ENCODE data around the gene AP2S1.
A peak's percentile ranks its signal among the peaks of the same experiment; 100 is the strongest.
"Not testable (repeated sequence)": the region's sequence is repeated elsewhere in the genome, so short reads cannot be mapped to it uniquely, and the experiment has no call there.

AP2S1 gene

DNA sequence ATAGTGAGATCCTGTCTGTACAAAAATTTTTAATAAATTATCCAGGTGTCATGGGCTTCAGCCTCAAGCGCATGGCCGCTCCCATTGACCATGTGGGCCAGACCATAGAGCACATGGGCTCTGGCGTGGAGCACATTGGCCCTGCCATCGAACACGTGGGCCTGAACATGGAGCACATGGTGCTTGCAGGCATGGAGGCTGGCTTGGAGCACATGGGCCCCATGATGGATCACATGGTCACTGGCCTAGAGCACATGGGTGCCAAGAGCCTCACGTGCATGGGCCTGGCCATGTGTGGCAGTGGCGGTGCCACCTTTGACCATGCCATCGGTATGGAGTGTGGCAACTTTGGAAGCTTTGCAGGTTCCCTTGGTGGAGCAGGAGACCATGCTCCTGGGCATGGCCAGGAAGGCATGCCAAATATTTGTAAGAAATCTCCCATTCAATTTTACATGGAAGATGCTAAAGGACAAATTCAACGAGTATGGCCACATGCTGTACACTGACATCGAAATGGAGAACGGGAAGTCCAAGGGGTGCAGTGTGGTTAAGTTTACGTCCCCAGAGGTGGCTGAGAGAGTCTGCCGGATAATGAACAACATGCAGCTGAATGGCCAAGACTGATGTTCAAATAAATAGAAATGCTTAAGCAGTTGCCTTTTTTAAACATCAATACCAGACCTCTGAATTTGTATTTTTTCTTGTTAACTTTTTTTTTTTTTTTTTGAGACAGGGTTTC is 40.9 kb downstream of the AP2S1 start:
- no peak for DNase-seq

DNA sequence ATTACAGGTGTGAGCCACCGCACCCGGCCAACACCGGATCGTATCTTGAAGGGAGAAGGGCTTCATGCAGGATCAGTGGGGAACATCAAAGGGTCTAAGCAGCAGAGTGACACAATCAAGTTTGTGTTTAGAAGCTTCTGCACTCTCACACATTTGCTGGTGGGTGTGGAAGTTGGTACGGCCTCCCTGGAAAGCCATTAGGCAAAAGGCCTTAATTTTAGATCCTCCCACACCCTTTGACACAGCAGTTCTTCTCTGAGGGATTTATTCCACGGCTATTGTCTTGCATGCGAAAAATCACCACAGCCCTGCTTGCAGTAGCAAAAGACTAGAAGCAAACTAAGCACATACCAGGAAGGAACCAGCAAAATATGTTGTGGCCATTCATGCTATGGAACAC is 44.0 kb downstream of the AP2S1 start:
- no peak for DNase-seq

DNA sequence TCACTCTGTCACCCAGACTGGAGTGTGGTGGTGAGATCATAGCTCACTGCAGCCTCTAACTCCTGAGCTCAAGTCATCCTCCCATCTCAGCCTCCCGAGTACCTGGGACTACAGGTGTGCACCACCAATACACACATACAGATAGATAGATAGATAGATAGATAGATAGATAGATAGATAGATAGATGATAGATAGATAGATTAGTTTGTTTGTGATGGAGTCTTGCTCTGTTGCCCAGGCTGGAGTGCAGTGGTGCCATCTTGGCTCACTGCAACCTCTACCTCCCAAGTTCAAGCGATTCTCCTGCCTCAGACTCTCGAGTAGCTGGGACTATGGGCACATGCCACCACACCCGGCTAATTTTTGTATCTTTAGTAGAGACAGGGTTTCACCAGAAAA is 46.2 kb downstream of the AP2S1 start:
- not testable (repeated sequence) for DNase-seq

DNA sequence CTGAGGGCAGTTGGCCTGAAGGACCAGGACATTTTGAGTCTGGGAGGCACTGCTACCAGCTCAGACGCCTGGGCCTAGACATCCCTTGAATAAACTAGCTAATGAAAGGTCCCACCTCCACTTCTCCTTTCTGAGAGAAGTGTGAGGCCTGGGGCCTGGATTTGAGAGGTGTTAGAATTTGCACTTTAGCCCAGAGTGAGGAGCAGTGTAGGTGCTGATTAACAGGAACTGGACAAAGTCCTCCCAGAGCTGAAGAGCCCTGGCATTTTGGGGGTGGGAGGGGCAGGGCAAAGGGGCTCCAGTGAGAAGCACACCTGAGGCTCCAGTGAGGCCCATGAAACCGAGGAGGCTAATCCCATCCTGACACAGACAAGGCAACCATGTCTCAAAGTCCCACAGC is 47.1 kb downstream of the AP2S1 start:
- no peak for DNase-seq

DNA sequence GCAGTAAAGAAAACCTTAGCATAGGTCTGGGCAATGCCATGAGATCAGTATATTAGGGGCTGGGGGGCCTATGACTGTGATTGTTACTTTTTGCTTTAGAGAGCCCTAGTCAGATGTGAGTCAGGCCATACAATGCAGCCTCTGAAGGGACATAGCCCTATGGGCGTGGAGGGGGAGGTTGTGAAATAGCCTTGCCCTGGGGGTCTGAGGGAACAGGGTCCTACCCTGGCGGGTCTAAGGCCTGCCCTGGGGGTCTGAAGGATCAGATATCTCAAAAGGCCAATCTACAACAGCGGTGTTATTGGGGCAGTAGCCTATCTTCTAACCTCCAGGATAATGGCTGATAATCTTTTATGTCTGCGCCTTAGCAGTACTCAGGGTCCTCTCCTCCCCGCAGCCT is 48.5 kb downstream of the AP2S1 start:
- DNase-seq: no peak

DNA sequence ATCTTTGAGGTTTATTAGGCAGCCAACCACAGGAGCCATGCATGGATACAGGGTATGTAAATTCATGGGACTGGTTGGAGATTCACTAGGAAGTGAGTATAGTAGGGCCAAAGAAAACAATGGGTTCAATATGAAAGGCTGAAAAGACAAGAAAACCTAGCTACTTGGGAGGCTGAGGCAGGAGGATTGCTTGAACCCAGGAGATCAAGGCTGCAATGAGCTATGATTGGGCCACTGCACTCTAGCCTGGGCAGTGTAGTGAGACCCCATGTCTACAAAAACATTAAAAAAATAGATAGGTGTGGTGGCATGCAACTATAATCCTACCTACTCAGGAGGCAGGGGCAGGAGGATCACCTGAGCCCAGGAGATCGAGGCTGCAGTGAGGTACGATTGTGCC is 51.9 kb downstream of the AP2S1 start:
- no peak for DNase-seq

DNA sequence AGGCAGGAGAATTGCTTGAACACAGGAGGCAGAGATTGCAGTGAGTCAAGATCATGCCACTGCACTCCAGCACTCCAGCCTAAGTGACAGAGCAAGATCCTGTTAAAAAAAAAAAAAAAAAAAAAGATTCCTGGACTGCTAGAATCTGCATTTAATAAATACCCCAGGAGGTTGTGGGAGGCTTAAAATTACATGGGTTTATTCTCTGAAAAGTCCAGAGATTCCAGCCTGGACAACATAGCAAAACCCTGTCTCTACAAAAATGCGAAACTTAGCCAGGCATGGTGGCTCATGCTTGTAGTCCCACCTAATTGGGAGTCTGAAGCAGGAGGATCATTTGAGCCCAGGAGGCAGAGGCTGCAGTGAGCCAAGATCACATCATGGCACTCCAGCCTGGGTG is 52.8 kb downstream of the AP2S1 start:
- DNase-seq: no peak

DNA sequence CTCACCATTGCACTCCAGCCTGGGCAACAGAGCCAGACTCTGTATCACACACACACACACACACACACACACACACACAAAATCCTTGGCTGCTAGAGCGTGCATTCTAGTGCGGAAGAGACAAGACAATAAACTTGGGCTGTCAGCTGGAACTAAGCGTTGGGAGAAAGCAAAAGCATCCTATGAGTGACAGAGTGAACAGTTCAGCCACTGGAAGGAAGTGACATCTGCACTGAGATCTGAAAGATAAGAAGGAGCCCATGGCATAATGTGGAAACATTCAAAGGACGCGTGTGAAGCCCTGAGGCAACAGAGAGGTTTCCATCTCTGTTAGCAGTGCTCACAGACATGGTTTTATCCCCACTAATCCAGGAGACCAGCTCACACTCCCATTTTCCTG is 58.7 kb downstream of the AP2S1 start:
- no peak for DNase-seq

DNA sequence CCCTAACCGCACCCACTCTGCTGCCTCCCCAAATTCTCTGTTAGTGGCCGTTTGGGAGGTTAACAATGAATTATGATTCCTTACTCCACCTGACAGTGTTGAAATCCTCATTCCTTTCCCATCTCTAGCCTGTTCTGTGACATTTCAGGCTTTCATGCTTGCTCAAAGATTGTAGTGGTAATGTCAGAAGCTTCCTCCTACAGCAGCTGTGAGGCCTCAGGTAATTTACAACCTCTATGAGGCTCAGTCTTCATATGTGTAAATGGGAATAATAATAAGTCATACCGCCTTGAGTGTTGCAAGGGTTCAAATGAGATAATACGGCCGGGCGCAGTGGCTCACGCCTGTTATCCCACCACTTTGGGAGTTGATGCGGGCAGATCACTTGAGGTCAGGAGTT is 61.3 kb downstream of the AP2S1 start:
- DNase-seq: no peak

DNA sequence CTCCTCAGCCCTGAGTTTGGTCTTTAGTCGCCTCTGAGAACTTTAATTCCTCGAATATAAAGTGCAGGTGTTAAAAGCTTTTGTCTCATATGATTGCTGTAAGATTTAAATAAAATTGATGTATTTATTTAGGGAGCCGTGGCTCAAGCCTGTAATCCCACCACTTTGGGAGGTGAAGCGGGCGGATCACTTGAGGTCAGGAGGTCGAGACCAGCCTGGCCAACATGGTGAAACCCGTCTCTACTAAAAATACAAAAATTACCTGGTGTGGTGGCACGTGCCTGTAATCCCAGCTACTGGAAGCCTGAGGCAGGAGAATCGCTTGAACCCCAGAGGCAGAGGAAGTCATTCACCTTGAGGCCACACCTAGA is 61.7 kb downstream of the AP2S1 start:
- no peak for DNase-seq

DNA sequence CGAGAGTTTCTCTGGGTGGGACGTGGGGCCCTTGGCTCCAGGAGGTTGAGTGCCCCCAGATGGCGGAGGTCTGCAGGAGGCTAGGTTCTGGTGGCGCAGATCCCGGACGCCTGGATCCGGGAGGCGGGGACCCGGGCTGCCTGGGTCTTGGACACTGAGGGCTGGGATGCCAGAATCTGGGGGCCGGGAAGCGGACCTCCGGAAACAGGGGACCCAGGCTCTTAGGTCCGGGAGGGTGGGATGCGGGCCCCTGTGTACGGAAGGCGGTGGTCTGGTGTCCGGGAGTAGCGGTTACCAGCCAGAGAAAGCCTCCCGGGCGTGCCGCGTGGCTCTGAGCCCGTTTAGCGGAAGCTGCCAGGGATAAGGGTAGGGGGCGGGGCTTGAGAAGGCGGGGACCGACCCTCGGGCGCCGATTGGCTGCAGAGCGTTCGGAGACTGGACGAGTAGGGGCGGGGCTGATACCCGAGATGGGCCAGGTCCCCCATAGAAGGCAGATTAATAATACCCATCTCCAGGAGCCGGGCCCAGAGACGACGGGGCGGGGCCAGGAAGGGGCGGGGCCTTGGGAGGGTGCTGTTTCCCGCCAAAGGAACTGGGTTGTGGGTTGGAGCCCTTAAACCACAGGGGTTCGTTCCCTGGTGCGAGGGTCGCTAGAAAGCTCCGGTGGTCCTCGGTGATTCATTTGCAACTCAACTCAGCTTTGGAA is 62.2 kb downstream of the AP2S1 start, which contains the start of gene SLC1A5:
Gene SLC1A5, minus strand, starts transcription at position 333 of the 706 bp plus-strand sequence. CDS start 629 bp downstream, outside the sequence.
- peak in 48 of 51 donors; percentile 13 to 82 (median 58) for DNase-seq

All from hypothalamus (tissue), 51 donors.